ENCODE results near the gene ELK1.
"Not testable (repeated sequence)": the region's sequence is repeated elsewhere in the genome, so short reads cannot be mapped to it uniquely, and the experiment has no call there.

Gene ELK1, protein sequence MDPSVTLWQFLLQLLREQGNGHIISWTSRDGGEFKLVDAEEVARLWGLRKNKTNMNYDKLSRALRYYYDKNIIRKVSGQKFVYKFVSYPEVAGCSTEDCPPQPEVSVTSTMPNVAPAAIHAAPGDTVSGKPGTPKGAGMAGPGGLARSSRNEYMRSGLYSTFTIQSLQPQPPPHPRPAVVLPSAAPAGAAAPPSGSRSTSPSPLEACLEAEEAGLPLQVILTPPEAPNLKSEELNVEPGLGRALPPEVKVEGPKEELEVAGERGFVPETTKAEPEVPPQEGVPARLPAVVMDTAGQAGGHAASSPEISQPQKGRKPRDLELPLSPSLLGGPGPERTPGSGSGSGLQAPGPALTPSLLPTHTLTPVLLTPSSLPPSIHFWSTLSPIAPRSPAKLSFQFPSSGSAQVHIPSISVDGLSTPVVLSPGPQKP

DNA sequence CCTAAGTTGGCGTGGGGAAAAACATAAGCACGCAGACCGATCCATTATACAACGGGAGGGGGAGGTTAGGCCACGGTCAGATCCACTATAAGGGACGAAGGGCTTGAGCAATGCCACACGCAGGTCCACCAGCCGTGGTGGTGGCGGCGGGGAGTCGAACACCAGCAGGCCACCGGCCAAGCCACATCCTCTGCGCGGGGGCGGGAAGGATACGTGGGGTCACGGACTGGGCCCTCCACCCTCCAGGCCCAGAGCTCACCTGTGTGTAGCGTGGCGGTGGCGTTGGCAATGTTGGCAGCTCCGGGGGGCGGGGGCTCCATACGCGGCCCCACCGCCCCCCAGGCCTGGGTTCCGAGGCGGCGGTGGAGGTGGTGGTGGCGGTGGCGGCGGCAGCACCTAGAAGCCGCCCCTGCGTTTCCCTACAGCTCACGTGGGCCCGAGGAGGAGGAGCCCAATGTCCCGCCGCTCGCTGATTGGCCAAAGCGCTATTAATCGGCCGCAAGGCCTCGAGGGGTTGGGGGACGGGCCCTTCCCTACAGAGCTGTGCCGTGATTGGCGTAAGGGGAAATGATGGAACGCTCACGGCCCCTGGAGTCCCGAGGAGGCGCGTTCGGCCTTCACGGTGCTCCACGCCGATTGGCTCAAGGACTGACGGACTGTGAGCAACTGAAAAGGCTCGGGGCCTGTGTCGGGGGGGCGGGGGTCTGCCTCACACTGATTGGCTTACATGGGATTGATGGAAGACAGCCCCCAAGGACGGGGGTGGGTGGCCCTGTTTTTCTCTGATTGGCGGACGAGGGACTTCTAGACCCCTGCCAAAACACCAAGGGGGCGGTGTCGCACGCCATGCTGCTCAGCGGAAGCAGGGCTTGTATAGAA, at the start of gene ELK1:
Gene ELK1, minus strand, starts transcription at position 400 of the 879 bp plus-strand sequence. CDS start 9,122 bp downstream, outside the sequence.
- peak; percentile 90 for DNase-seq (ENCODE audit: low spot score)

DNA sequence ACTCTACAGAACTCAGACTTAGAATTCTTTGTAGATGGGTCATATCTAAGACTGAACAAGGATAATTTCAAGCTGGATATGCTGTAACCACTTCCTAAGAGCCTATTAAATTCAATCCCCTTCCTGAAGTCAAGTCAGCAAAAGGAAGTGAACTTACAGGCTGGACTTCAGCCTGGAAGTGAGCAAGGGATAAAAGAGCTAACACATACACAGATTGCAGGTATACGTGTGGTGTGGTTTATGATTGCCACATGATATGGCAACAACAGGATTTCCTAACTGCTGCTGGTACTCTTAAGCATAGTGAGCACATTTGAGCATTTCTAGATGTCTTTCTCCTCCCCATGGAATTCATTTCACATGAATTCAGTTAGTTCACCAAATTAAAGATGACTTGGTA, 46.8 kb upstream of the ELK1 start:
- no peak for DNase-seq (ENCODE audit: low spot score)

DNA sequence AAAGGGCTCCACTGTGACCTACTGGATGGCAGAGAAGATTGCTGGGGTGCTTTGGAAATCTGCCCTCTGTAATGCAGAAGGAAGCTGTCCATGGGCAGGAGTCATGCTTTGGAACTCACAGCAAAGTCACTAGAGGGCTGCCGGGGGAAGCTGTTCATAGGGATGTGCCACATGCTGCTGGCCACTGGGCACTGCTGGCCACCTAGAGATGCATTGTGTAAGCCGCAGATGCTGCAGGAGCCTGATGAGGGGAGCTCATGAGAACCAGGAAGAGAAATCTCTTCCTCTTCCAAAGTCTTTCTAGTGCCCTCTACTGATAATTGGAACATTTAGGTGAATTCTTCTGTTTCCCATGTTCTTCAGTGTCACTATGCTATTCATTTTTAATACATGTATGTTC, 39.8 kb upstream of the ELK1 start:
- no peak for DNase-seq (ENCODE audit: low spot score)

DNA sequence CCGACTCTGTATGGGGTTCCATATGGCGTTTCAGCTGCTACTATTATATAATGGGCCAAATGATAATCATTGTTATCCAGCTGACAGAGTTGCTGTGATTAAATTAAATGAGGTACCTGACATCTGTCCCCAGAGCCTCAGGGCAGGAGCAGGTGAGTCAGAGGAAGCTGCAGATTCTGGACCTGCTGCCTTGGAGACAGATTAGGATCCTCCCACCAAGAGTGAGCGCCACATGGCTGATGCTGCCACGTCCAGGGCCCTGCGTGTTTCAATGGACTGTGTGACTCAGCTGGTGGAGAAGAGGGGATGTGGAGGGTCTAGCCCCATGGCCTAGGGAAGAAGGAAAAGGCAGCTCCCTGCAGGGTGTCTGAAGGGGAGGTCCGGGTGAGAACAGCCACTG, 36.9 kb upstream of the ELK1 start:
- DNase-seq (ENCODE audit: low spot score) = no peak

DNA sequence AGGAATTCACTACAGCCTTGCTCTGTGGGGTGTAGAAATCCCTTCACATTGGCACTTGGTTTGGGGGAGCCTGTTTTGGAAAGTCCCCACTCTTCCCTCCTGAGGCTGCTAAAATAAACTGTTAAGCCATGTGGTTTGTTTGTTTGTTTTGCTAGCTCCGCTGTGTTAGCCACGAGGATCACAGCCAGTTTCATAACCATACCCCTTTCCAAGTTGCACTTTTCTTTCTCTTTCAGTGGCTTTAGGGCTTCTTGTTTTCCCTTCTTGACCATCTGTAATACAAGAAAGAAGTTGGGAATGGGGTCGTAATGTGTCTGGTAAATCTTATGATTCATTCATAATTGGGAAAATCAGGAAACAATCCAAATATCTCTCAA, 33.5 kb upstream of the ELK1 start:
- no peak for DNase-seq (ENCODE audit: low spot score)

DNA sequence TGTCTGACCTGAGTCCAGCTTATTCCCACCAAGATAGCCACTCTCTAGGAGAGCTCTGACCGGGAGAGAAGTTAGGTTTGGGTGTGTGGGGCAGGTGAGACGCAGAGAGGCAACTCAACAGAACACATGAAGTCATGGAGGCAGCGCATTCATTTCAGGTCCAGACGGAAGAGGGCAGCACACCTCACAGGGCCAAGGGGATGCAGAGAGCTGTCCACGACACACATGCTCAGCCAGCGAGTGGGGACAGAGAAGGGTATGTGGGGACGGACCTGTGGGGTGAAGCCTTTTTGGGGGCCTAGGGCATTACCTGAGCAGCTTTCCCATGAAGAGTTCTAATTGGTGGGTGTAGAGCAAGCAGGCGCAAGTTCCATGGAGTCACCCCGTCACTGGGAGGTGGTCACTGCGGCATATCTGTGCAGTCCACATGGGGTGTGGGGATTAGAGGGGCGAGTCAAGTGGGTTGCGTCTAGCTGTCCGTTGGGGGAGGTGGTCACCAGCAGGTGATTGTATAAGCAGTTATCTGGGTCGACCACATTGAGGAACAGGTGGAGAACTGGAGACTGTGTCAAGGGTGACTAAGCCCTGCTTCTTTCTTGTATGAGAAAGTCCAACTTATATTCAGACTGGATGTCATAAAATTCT, 32.9 kb upstream of the ELK1 start:
- no peak for DNase-seq (ENCODE audit: low spot score)

DNA sequence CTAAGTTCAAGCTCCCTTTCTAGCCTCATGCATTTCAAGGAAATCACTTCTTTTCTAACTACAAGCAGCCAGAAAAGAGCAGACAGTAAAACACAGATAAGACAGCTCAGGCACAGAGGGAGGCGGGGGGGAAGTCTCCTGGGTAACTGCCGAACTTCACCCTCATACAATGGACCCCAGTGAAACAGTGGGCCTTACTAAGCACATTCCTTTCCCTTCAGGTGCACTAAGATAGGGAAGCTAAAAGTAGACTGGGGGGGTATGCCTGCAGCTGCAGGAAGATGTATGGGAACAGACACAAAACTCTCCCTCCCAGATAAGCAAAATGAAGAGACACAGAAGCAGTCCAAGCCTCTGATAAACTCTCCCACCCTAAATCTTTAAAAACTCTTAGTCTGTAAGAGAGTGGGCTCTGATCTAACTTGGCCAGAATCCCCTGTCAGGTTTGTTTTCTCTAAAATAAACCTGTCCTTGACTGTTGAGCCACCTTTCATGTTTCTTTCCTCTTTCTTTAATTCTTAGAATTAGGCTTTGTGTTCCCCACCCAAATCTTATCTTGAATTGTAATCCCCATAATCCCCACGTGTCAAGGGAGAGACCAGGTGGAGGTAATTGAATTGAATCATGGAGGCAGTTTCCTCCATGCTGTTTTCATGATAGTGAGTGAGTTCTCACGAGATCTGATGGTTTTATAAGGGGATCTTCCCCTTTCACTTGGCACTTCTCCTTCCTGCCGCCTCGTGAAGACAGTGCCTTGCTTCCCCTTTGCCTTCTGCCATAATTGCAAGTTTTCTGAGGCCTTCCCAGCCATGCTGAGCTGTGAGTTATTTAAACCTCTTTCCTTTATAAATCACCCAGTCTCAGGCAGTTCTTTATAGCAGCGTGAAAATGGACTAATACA, 25.8 kb upstream of the ELK1 start:
- not testable (repeated sequence) for DNase-seq (ENCODE audit: low spot score)

DNA sequence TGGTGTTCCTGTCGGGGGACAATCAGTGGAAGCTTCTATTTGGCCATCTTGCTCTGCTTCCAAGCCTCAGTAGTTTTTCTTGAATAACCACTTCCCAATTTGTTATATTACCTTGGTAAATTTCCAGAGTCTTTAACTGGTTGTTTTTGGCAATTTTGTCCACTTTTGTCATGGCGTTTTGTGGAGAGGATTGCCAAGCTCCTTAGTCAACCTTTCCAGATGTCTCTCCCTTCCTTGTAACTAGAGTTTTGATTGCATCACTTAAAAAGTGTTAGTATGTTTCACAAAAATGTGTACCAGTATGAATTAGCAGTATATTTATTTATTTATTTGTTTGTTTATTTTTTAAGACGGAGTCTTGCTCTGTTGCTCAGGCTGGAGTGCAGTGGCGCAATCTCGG, 24.4 kb upstream of the ELK1 start:
- no peak for DNase-seq (ENCODE audit: low spot score)

DNA sequence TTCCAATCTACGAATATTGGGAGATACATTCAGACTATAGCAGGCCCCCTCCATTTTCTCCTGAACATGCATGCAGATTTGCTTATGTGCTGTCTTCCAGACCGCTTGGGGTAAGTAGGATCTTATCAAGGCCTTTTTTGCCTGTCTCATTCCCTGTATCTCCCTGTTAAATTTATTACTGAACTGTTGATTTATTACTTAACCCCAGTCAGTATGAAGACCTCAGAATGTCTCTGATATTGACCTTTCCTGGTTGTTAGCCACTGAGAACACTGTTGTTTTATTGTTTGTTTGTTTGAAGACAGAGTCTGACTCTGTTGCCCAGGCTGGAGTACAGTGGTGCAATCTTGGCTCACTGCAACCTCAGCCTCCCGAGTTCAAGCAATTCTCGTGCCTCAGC, 15.4 kb upstream of the ELK1 start:
- not testable (repeated sequence) for DNase-seq (ENCODE audit: low spot score)

DNA sequence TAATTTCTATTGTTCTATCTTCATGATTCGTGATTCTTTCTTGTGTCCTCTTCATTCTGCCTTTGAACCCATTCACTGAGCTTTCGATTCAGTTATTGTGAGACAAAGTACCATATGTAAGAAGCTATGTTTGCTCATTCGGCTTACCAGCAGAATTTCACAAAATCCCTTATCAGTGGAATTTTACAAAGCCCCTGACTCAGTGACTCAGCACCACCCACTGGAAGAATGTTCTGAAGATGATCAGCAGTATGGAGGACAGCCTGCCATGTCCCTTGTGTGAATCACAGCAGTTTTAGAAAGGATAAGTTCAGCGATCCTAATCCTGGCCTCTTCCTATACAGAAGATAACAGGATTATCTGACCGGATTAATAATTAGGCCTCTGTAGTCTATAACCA, 14.4 kb upstream of the ELK1 start:
- DNase-seq (ENCODE audit: low spot score) = no peak

DNA sequence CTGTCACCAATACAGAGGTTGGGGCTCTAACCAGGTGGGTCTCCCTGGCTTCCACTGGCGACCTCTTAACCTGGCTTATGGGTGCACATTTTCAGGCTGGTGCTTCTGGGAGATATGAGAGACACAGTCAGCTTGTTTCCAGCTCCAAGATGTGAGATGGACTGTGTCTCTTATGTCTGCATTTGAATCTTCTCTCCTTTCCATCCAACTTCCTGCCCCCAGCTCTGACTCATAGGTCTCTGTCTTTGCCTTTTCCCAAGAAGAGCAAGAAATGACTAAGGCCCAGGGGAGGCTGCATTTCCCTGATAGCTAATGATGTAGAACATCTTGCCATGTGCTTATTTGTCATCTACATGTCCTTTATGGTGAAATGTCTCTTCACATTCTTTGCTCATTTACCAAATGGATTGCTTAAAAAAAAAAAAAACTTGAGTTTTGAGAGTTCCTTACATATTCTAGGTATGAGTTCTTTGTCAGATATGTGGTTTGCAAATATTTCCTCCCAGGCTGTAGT, 11.8 kb upstream of the ELK1 start:
- peak; percentile 40 for DNase-seq (ENCODE audit: low spot score)

DNA sequence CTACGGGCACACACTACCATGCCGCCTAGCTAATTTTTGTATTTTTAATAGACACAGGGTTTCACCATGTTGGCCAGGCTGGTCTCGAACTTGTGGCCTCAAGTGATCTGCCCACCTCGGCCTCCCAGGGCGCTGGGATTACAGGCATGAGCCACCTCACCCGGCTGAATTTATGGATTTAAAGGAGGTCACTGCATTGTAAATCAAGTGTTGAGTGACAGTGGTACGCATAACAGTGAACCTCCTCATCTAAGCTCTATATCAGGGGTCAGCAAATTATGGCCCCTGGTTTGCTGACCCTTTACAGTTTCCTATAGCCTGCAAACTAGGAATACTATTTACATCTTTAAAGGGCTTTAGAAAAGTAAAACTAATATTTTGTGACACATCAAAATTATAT, 11.2 kb upstream of the ELK1 start:
- no peak for DNase-seq (ENCODE audit: low spot score)

DNA sequence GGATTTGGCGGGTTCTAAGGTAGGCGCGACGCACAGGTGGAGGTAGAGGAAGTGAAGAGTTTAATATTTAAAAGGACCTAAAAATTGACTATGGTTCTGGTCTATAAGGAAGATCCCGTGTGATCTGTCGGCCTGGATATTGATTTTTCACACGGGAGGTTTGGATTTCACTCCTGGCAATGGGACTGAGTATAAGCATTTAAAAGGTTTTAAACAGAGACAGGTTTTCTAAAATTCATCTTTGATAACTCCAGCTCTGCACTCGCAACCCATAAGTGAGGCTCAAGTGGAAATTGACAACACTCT, 9.0 kb upstream of the ELK1 start:
- no peak for DNase-seq (ENCODE audit: low spot score)

DNA sequence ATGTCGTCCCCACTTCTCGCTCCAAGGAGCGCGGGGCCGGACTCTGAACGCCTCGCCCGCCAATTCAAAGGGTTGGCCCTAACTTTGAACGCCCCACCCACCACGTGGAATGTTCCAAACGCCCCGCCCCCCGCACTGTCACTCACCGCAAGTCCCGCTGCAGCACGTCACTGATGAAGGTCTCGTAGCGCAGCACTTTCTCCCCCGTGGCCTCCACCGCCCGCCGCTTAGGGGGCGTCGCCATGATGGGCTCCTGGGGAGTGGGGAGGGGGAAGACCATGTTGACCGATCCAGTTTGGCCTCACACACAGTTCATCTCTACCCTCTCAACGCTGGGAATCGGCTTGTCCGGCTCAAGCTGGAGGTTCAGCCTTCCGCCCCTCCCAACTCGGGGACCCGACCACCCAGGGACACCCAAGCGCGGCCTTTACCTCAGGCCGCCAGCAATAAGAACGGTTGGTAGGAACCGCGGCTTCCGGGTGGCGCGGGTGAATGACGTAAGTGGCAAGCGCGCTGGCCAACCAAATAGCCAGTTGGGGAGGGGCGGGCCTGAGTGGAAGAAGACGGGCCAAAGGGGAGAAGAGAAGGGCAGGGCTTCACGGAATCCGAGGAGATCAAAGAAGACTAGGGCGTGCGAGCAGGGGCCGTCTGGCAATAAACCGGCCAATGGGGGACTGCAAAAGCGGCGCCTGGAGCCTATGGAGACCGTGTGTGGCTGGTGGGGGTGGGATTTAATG, 8.5 kb upstream of the ELK1 start, which contains the start of gene UXT:
Gene UXT, minus strand, starts transcription at position 497 of the 737 bp plus-strand sequence. Its CDS starts 253 bp downstream, at position 244.
- peak; percentile 69 for DNase-seq (ENCODE audit: low spot score)

DNA sequence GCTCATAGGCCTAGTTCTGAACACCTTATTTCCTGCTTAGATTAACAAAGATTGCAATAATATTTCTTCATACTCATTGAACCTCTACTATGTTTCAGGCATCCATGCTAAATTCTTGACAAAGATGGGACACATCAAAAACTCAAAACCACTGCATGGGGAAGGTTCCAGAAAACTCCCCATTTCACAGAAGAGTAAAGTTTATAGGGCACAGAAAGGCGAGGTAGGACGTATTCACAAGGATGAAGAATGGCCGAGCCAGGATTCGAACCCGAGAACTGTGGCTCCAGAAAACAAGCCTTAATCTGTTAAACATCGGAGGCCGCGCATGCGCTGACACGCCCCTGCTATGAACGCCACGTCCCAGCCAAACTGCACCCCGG, 7.9 kb upstream of the ELK1 start:
- no peak for DNase-seq (ENCODE audit: low spot score)

DNA sequence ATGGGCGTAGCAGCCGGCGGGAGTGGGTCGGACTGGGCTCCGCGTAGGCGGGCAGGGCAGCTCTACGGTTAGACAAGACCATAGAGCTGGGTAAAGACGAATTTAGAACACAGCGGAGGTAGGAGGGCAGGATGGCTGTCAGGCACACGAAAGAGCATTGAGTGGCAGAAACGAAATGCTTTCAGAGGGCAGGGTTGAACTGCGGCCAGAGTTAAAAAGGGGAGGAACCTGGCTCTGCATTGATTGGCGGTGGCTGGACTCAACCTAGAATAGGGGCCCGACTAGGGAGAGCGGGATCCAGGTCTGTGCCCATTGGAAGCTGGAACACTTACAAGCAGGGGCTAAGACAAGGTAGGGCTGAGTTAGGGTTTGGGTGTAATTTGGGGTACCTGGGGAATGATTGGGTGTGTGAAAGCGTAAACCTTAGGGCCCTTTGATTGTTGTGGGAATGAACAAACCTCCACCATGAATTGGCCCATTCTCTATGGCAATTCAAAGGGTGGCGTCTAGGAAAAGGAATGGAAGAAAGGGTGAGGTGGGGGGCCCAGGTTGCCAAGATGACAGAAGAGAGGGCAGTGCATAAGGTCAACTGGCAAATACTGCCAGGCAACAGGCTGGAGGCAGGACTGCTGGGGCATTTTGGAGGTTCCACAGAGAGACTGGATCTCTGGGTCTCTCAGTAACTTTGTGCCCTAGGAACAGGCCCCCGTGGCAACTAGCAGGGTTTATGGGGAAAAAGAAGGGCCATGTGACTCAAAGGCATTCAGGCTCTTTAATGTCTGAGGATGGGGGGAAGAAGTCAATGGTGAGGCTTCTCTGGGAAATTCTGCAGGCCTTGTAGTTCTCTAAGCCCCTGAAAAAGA, 911 bp upstream of the ELK1 start:
- no peak for DNase-seq (ENCODE audit: low spot score)

DNA sequence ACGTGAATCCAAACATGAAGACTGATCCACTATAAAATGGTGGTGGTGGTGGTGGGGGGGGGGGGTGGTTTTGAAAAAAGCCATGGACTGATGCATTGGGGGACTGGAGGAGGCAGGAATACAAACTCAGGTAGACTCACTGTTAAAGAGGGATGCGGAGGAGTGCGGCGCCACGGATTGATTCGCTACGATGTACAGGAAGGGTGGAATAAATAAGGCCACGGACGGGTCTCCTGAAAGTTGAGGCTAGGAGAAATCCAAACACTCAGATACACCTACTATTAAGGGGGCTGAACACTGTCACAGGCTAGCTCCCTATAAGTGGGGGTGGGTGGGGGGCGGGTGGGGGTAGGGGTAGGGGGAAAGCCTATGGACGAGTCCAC, 591 bp downstream of the ELK1 start:
- DNase-seq (ENCODE audit: low spot score) = no peak

DNA sequence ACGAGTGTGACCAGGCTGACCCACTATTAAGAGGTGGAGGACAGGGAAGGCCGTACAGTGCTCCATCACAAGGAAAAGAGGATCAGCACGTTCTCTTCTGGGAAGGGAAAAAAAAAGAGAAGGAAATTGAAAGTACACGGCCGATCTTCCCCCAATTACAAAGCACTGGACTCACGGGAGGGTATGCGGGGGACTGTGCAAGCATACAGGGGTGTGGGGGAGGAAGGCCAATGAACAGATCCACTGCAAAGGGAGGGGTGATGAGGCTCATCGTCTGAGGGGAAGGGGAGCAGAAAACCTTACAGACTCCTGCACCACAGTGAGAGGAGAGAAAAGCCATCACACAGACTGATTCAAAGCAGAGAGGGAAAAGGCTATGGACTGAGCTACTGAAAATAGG, 1.1 kb downstream of the ELK1 start:
- no peak for DNase-seq (ENCODE audit: low spot score)

DNA sequence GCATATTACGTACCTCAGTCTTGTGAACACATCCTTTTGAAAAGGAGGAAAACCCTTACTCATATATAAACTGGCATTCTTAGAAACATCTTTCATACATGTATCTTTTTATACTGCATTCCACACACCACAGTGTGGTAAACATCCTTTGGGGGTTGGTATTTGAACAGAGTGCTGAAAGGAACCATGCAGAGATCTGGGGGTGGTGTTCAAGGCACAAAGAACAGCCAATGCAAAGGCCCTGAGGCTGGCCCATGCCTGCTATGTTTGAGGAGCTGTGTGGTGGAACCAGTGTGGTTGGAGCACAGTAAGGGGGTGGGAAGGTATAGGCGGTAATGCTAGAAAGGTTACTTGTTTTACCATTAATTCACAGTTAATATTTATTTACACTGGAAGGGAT, 2.0 kb downstream of the ELK1 start:
- no peak for DNase-seq (ENCODE audit: low spot score)

DNA sequence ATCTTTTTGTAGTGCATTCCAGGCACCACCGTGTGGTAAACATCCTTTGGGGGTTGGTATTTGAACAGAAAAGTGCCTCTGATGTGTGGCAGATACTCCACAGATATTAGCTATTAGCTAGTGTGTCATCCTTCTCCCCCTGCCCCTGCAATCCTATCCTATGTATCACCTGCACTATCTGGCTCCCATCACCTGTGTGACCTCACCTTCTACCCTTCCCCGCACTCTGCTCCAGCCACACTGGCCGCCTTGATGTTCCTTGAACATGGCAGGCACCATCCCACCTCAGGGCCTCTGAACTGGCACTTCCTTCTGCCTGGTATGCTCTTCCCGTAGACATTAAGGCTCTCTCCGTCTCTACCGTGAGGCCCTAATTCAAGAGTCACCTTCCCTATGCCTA, 3.7 kb downstream of the ELK1 start:
- DNase-seq (ENCODE audit: low spot score) = no peak
